Ecto neural progenitor cell (in vitro differentiated cells): ENCODE data around the gene SPHK2.
"Not testable (repeated sequence)": the region's sequence is repeated elsewhere in the genome, so short reads cannot be mapped to it uniquely, and the experiment has no call there.

Experiments
- DNase-seq: peaks from one replicate; pipeline ENCODE4 v3.0.0-alpha.2; 2018; ENCODE audit warnings: low spot score

The SPHK2 gene

DNA sequence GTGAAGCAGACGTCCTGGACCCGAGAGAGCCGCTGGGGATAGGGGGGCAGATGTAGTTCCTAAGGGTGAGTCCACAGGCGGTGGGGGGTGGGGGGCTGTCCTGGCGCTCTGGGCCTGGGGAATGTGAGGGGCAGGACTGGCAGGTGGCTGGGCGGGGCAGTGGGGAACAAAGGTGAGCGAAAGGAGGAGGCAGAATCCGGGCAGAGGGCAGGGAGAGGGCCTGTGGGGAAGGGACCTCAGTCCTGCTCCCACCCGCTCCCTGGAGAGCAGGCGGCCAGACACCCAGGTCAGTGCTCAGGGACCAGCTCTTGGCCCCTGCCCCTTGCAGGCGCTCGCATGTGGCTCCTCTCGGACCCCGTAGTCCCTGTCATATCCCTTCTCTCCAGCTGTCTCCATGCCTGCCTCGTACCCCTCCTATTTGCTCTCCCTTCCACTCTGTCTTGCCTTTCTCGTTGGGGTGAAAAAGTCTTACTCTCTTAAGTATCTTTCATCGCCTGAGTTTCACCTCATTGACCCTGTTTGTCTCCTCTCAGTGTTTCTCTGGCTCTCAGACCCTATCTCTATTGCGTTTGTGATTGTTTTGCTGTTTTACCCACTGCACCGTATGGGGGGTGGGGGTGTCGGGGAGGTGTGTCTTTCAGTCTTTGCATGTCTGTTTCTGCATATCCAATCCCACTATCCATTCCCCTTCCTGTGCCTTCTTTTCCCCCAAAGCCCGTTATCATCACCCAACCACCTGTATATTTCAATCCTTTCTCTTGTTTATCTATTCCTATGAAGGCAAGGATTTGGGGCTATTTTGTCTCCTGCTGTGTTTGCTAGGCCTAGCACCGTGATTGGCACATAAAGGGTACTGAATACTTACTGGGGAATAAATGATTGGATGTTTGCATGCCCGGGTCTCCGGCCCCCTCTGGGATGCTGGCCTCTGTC lies 5.8 kb downstream of the SPHK2 start:
- no peak for DNase-seq

DNA sequence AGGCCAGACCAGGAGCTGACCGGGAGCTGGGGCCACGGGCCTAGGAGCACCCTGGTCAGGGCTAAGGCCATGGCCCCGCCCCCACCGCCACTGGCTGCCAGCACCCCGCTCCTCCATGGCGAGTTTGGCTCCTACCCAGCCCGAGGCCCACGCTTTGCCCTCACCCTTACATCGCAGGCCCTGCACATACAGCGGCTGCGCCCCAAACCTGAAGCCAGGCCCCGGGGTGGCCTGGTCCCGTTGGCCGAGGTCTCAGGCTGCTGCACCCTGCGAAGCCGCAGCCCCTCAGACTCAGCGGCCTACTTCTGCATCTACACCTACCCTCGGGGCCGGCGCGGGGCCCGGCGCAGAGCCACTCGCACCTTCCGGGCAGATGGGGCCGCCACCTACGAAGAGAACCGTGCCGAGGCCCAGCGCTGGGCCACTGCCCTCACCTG lies 6.6 kb downstream of the SPHK2 start:
- DNase-seq = no peak

DNA sequence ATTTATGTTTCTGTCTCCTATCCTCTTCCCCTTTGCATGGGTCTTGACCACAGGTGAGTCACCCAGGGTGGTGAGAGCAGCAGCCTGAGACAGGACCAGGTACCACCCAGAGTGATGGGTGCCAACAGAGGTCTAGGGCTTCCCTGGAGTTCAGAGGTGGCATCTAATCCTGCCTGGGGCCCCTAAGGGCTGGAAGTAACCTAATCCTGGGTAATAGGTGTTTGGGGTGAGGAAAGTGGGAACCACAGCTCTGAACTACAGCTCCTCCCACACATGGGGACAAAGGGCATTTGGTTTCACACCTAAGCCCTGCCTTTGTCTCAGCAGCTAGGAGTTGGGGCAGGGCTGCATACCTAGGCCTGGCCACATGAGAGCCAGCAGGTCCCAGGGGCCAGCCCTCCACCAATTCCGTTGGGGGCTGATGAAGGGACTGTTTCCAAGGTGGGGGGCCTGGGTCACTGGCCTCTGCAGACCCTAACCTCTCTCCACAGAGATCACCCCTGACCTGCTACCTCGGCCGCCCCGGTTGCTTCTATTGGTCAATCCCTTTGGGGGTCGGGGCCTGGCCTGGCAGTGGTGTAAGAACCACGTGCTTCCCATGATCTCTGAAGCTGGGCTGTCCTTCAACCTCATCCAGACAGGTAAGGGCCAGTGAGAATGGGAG lies 8.0 kb downstream of the SPHK2 start:
- no peak for DNase-seq

DNA sequence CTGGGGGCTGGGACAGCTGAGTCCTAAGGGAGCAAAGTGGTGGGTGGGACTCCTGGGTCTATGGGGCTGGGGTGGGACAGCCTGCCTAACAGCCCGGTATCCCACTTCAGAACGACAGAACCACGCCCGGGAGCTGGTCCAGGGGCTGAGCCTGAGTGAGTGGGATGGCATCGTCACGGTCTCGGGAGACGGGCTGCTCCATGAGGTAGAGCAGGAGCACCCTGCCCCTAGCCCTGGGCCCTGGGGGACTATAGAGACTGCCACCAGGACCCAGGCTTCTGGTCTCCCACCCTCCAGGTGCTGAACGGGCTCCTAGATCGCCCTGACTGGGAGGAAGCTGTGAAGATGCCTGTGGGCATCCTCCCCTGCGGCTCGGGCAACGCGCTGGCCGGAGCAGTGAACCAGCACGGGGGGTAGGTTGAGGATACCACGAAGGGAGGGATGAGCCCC lies 8.6 kb downstream of the SPHK2 start:
- DNase-seq = no peak

GRCh38 chr19:48628486-48629296 lies 9.4 kb downstream of the SPHK2 start:
- DNase-seq = no peak

- no peak for DNase-seq
Measured at GRCh38 chr19:48629297-48629598, 9.9 kb downstream of the SPHK2 start.

- peak; percentile 93 for DNase-seq
Measured at GRCh38 chr19:48629599-48630295, 10.4 kb downstream of the SPHK2 start.

DNA sequence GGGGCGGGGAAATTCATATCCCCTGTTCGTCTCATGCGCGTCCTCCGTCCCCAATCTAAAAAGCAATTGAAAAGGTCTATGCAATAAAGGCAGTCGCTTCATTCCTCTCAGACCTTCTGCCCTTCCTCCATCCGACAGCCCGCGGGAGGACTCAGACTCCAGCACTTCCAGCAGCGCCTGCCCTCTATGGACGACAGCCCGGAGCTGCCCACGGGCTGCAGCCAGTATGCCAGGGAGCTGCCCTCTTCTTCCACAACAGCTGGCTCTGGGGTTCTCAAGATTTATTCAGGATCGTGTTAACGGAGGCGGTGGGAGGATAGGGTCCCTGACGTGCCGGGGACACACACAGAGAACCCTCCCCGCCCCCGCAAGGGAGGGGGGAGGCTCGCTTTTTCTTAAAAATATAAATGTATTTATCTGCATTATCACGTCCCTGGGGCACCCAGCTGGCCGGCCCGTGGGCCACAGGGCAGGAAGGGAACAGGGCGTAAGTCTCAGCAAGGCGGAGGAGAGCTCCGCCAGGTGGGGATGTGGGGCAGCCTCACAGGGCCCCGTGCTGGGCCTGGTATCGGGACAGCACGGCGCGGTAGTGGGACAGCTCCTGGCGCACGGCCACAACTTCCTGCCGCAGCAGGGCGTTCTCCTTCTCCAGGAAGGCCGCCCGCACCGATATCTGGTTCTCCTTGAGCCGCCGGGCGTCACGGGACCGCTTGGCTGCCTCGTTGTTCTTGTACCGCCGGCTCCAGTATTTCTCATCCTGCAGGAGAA lies 11.2 kb downstream of the SPHK2 start:
- peak; percentile 72 for DNase-seq

- DNase-seq = no peak
Measured at GRCh38 chr19:48631225-48631624, 11.9 kb downstream of the SPHK2 start.

DNA sequence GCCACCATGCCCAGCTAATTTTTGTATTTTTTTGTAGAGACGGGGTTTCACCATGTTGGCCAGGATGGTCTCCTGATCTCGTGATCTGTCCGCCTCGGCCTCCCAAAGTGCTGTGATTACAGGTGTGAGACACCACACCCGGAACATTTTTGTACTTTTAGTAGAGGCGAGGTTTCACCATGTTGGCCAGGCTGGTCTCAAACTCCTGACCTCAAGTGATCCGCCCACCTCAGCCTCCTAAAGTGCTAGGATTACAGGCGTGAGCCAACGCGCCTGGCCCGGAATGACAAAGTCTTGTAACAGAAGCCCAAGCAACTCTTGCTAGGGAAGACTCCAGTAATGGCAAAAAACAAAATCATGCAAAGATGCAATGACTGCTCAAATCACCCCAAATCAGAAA lies 13.0 kb downstream of the SPHK2 start:
- DNase-seq = not testable (repeated sequence)

- no peak for DNase-seq
Measured at GRCh38 chr19:48632692-48633147, 13.4 kb downstream of the SPHK2 start.

DNA sequence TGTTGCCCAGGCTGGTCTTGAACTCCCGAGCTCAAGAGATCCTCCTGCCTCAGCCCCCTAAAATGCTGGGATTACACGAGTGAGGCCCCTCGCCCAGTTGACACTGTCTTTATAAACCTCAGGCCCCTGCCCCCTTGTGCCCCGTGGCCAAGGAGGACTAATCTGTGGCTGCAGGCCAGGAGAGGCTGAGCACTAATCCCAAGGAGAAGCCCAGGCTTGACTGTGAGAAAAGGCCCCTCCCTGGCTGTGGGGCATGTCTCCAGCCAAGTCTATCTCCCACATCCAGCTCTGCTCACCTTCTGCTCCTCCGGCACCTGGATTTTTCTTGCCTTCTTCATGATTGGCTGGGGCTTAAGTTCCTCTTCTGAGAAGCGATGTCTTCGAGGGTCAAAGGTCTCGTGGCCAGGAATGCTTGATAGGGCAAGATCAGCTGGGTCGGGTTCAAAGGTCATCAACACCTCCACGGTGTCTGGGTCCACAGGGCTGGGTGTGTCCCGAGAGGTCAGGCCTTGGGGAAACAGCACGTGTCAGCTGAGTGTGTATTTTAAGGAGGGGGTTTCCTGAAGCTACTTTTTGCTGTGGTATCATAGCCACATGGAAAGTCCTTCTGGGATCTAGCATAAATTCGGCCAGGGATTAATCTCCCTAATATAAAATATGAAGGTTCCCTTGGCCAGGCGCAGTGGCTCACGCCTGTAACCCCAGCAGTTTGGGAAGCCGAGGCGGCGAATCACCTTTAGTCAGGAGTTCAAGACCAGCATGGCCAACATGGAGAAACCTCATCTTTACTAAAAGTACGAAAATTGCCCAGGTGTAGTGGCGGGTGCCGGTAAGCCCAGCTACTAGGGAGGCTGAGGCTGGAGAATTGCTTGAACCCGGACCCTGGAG lies 14.1 kb downstream of the SPHK2 start:
- no peak for DNase-seq

- DNase-seq = no peak
Measured at GRCh38 chr19:48634036-48634342, 14.7 kb downstream of the SPHK2 start.

DNA sequence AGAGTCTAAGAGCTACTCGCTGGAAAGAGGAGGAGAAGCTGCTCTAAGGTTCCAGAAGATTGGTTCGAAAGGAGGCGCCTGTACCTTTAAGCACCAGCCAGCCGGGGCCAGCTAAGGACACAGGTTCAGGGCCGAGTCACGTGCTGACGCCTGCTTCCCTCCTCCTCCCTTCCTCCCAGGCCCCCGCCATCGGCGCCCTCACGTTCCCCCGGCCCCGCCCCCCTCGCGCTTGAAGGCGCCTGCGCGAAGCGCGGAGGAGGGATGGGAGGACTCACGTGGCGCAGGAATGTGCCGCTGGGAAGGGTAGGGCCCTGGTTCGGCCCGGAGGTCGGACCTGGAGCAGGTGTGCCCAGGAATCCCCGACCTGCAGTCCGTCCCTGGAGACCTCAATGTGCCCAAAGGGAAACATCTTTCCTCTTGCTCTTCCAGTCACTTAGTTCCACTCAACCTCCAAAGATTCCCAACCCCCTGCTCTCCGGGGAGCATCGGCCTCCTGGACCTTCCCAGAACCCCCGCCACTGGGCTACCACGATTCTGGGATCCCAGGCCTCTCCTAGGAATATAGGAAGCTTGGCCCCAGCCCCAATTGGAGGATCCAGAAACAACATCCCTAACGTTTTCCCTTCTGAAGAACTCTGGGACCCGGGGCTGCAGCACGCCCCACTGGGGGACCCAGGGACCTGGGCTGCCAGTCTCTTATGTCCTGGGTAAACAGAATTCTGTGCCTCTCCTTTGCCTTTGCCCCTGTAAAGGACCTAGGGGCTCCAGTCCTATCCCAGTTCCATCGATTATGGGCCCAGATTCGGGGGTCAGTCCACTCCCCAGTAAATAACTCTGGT lies 15.3 kb downstream of the SPHK2 start:
- peak; percentile 95 for DNase-seq

GRCh38 chr19:48635263-48635965 lies 16.1 kb downstream of the SPHK2 start:
- peak; percentile 87 for DNase-seq

- peak; percentile 62 for DNase-seq
Measured at GRCh38 chr19:48635966-48636858, 16.9 kb downstream of the SPHK2 start.

GRCh38 chr19:48636859-48637448 lies 17.6 kb downstream of the SPHK2 start, which contains the start of gene DBP:
TSS of gene DBP (minus strand) at chr19:48637379. CDS start at chr19:48636994, 385 bp downstream.
- DNase-seq = peak; percentile 83
